ENCODE results near the gene RHOH.

Gene RHOH

GRCh38 chr4:40185830-40186664 lies 10.8 kb upstream of the RHOH start:
- no peak for DNase-seq (ENCODE audit: low read depth)
- no peak overlapping the region for H3K4me3 ChIP-seq (replicated peaks; ENCODE audit: low read depth, low read length)
- no peak for TF ChIP-seq CTCF (IDR thresholded peaks at IDR 0.05; ENCODE audit: low read length, missing control alignments)

- no peak overlapping the region for H3K4me3 ChIP-seq (replicated peaks; ENCODE audit: low read depth, low read length)
- DNase-seq (ENCODE audit: low read depth): no peak
- TF ChIP-seq CTCF (IDR thresholded peaks at IDR 0.05; ENCODE audit: low read length, missing control alignments): no peak
Observed at GRCh38 chr4:40186665-40187014, 10.2 kb upstream of the RHOH start.

DNA sequence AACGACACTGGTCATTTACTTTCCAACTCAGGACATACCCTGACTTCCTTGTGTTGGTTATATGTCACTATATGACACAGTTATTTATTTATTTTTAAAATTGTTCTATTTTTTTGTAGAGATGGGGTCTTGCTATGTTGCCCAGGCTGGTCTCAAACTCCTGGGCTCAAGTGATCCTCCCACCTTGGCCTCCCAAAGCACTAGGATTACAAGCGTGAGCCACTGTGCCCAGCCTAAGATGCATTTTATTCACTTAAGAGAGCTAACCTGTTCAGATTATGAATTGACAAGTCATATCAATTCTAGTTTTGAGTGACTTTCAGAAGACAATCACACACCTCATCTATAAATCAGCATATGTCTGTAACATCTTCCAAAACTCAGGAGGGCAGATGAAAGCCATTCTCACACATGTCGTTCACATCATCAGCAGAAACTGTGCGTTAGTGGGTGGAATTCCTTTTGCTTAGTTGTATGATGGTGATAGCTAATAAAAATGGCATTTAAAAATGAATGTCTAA lies 9.4 kb upstream of the RHOH start:
- H3K4me3 ChIP-seq (replicated peaks; ENCODE audit: low read depth, low read length): no peak overlapping the region
- TF ChIP-seq CTCF (IDR thresholded peaks at IDR 0.05; ENCODE audit: low read length, missing control alignments): no peak
- no peak for DNase-seq (ENCODE audit: low read depth)

- H3K4me3 ChIP-seq (replicated peaks; ENCODE audit: low read depth, low read length): no peak overlapping the region
- TF ChIP-seq CTCF (IDR thresholded peaks at IDR 0.05; ENCODE audit: low read length, missing control alignments): no peak
- no peak for DNase-seq (ENCODE audit: low read depth)
Observed at GRCh38 chr4:40190019-40190418, 6.8 kb upstream of the RHOH start.

DNA sequence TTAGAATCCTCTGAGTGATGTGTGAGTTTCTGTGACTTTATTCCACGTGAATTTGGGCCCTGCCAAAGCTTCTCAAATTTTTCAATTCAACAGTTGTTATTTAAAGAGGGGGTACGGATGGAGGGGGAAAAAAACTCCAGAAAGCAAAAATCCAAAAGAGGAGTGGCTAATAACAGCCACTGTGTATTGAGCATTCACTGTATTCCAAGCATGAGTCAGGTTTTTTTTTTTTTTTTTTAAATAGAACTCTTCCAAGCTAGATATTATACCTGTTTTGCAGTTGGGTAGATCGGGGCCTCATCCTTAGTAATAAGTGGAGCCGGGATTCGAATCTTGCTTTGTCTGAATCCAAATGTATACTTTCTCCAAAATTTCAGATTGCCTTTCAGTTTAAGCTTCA lies 6.4 kb upstream of the RHOH start:
- no peak for DNase-seq (ENCODE audit: low read depth)
- TF ChIP-seq CTCF (IDR thresholded peaks at IDR 0.05; ENCODE audit: low read length, missing control alignments): no peak
- no peak overlapping the region for H3K4me3 ChIP-seq (replicated peaks; ENCODE audit: low read depth, low read length)

GRCh38 chr4:40190880-40191815 lies 5.7 kb upstream of the RHOH start:
- DNase-seq (ENCODE audit: low read depth): no peak
- TF ChIP-seq CTCF (IDR thresholded peaks at IDR 0.05; ENCODE audit: low read length, missing control alignments): no peak
- no peak overlapping the region for H3K4me3 ChIP-seq (replicated peaks; ENCODE audit: low read depth, low read length)
